ENCODE data around the gene UBASH3B. TPM values are rescaled to one million over a fixed set of nuclear protein-coding genes. Genes with fewer than 3 reads are reported as not detected.

UBASH3B gene
- total RNA-seq, 1 donor from 2014 or later, result 2.0 TPM

DNA sequence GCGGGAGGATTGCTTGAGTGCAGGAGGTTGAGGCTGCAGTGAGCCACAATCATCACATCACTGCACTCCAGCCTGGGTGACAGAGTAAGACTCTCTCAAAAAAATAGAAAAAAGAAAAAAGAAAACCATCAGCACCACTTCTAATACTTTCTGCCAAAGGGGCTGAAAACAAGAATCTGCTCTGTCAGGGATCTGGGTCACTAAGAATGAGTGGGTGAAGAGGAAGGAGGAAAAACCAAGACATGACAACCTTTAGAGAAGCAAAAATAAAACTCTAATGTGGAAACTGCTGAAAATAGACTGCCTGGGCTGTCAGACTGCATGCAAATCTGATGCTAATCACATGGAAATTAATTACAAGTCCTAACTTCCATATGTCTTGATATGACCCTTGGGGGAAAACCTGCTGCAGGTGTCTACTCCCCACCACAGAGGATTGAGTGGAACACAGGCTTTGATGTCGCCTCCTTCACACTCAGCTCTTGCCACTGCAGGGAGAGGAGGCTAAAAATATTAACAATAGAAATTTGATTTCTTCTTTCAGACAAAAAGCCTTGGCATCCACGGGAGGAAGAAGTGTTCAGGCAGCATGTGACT lies 120.3 kb downstream of the UBASH3B start:
- Histone ChIP-seq H3K36me3 (no peaks in the 10 kb centered on the region), H4K20me1 (ENCODE audit: low read depth) (no peaks in the 10 kb centered on the region), H3K9ac (no peak overlapping the region), H2AFZ (replicated peaks) (no peak overlapping the region), H3K27ac (no peak overlapping the region), H3K27me3 (no peaks in the 10 kb centered on the region), H3K4me2 (no peak overlapping the region), H3K79me2 (ENCODE audit: low read depth) (no peaks in the 10 kb centered on the region), H3K4me3 (no peak overlapping the region), H3K9me3 (ENCODE audit: low read depth) (no peaks in the 10 kb centered on the region), H3F3A (ENCODE audit: low read depth) (no peaks in the 10 kb centered on the region), H3K4me1 (no peaks in the 10 kb centered on the region)
- H3K9me3 Mint-ChIP-seq, result no peaks in the 10 kb centered on the region
- H3K27me3 Mint-ChIP-seq (ENCODE audit: insufficient read depth, low read depth), result peaks cover 4% of the 10 kb centered on the region
- no peak for TF ChIP-seq EZH2phosphoT487 (IDR thresholded peaks at IDR 0.05)
- TF ChIP-seq EZH2 (IDR thresholded peaks at IDR 0.05), result no peak
- TF ChIP-seq, protein P1, sequence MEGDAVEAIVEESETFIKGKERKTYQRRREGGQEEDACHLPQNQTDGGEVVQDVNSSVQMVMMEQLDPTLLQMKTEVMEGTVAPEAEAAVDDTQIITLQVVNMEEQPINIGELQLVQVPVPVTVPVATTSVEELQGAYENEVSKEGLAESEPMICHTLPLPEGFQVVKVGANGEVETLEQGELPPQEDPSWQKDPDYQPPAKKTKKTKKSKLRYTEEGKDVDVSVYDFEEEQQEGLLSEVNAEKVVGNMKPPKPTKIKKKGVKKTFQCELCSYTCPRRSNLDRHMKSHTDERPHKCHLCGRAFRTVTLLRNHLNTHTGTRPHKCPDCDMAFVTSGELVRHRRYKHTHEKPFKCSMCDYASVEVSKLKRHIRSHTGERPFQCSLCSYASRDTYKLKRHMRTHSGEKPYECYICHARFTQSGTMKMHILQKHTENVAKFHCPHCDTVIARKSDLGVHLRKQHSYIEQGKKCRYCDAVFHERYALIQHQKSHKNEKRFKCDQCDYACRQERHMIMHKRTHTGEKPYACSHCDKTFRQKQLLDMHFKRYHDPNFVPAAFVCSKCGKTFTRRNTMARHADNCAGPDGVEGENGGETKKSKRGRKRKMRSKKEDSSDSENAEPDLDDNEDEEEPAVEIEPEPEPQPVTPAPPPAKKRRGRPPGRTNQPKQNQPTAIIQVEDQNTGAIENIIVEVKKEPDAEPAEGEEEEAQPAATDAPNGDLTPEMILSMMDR (IDR thresholded peaks at IDR 0.05), result no peak
- no peaks in the 10 kb centered on the region for H3K36me3 Mint-ChIP-seq
- peaks cover 2% of the 10 kb centered on the region for H3K4me1 Mint-ChIP-seq
- no peak overlapping the region for H3K4me3 Mint-ChIP-seq
- no peak for DNase-seq (ENCODE audit: low spot score)
- H3K27ac Mint-ChIP-seq, result no peak overlapping the region

DNA sequence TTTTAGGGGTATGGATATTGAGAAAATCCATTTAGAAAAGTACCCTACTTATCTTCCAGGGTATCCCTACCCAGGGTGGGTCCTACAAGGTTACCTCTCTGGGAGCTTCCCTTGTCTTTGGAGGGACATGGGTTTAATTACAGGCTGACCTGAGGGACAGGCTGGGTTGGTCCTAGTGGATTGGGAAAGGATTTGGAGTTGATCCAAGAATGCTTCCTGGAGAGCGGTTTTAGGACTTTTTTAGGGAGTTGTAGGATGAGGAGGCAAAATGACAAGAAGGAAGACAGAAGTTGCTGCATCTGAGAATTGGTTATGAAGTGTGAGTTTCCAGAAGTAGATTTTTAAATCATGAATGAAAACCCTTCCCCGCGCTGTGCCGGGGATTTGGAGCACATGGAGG lies 121.0 kb downstream of the UBASH3B start:
- peak overlapping the region; percentile 6 for H3K27ac Mint-ChIP-seq

DNA sequence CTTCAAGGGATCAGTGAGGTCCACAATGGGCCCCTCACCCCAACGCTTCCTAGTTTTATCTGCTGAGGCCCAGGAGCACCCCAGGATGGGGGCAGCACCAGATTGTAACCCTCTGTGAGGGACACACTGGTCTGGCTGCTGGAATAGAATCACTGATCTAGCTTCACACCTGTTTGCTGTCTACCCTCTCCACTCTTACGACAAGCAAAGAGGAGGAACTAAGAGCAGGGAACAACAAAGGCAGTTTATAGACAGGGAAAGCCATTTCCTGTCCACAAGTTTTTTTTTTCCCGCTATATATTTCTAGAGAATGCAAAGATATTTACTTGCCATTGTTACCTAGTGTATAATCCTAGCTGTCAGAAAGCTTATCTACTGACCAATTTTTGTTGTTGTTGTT lies 121.8 kb downstream of the UBASH3B start:
- Histone ChIP-seq H3K4me3 (no peak overlapping the region), H3K9ac (no peak overlapping the region), H3K27ac (no peak overlapping the region), H4K20me1 (ENCODE audit: low read depth) (no peaks in the 10 kb centered on the region), H3K27me3 (no peaks in the 10 kb centered on the region), H3K4me2 (no peak overlapping the region), H3K9me3 (ENCODE audit: low read depth) (no peaks in the 10 kb centered on the region), H3F3A (ENCODE audit: low read depth) (no peaks in the 10 kb centered on the region), H3K36me3 (no peaks in the 10 kb centered on the region), H2AFZ (replicated peaks) (no peak overlapping the region), H3K4me1 (no peaks in the 10 kb centered on the region), H3K79me2 (ENCODE audit: low read depth) (no peaks in the 10 kb centered on the region)
- no peak overlapping the region for H3K4me3 Mint-ChIP-seq
- peaks cover 4% of the 10 kb centered on the region for H3K27me3 Mint-ChIP-seq (ENCODE audit: insufficient read depth, low read depth)
- peaks cover 12% of the 10 kb centered on the region for H3K4me1 Mint-ChIP-seq
- no peak for TF ChIP-seq EZH2 (IDR thresholded peaks at IDR 0.05)
- H3K36me3 Mint-ChIP-seq, result no peaks in the 10 kb centered on the region
- H3K9me3 Mint-ChIP-seq, result no peaks in the 10 kb centered on the region
- DNase-seq (ENCODE audit: low spot score), result no peak
- H3K27ac Mint-ChIP-seq, result no peak overlapping the region

More for the DNA sequence above, 121.0 kb downstream of the UBASH3B start:
- Mint-ChIP-seq H3K4me3 (no peak overlapping the region), H3K4me1 (peaks cover 10% of the 10 kb centered on the region), H3K27me3 (ENCODE audit: insufficient read depth, low read depth) (peaks cover 4% of the 10 kb centered on the region), H3K36me3 (no peaks in the 10 kb centered on the region), H3K9me3 (no peaks in the 10 kb centered on the region)
- Histone ChIP-seq H3K9ac (no peak overlapping the region), H3K27me3 (no peaks in the 10 kb centered on the region), H3K4me2 (no peak overlapping the region), H4K20me1 (ENCODE audit: low read depth) (no peaks in the 10 kb centered on the region), H3K4me1 (no peaks in the 10 kb centered on the region), H3K79me2 (ENCODE audit: low read depth) (no peaks in the 10 kb centered on the region), H3K9me3 (ENCODE audit: low read depth) (no peaks in the 10 kb centered on the region), H3F3A (ENCODE audit: low read depth) (no peaks in the 10 kb centered on the region), H2AFZ (replicated peaks) (no peak overlapping the region), H3K27ac (no peak overlapping the region), H3K4me3 (no peak overlapping the region), H3K36me3 (no peaks in the 10 kb centered on the region)
- DNase-seq (ENCODE audit: low spot score), result no peak
- TF ChIP-seq, protein P1 (IDR thresholded peaks at IDR 0.05), result no peak
- TF ChIP-seq EZH2phosphoT487 (IDR thresholded peaks at IDR 0.05), result no peak
- TF ChIP-seq EZH2 (IDR thresholded peaks at IDR 0.05), result no peak

DNA sequence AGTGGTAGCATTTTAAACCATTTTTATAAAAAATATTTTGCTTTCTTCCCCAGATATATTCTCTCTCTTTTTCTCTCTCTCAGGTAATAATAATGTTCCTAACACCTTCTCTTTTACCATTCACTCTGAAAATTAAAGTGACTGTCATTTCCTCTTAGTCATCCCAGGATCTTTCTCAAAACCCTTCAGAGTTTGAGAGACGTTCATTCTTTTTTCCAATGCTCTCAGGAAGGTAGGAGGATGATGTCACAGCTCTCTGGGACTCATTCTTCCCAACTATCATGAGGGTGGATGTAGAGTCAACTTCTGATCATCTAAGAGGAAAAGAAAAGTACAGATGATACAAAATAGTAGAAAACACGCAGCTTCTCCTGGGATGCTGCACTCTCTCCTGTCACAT lies 122.6 kb downstream of the UBASH3B start:
- Histone ChIP-seq H3K9me3 (ENCODE audit: low read depth) (no peaks in the 10 kb centered on the region), H3K27ac (no peak overlapping the region), H4K20me1 (ENCODE audit: low read depth) (no peaks in the 10 kb centered on the region), H3K4me2 (no peak overlapping the region), H3K27me3 (no peaks in the 10 kb centered on the region), H3K79me2 (ENCODE audit: low read depth) (no peaks in the 10 kb centered on the region), H3K4me1 (no peaks in the 10 kb centered on the region), H3F3A (ENCODE audit: low read depth) (no peaks in the 10 kb centered on the region), H2AFZ (replicated peaks) (no peak overlapping the region), H3K4me3 (no peak overlapping the region), H3K36me3 (no peaks in the 10 kb centered on the region), H3K9ac (no peak overlapping the region)
- Mint-ChIP-seq H3K4me1 (peaks cover 12% of the 10 kb centered on the region), H3K9me3 (no peaks in the 10 kb centered on the region), H3K4me3 (no peak overlapping the region), H3K36me3 (no peaks in the 10 kb centered on the region), H3K27me3 (ENCODE audit: insufficient read depth, low read depth) (peaks cover 6% of the 10 kb centered on the region), H3K27ac (no peak overlapping the region)
- no peak for DNase-seq (ENCODE audit: low spot score)
- TF ChIP-seq EZH2phosphoT487 (IDR thresholded peaks at IDR 0.05), result no peak
- TF ChIP-seq EZH2 (IDR thresholded peaks at IDR 0.05), result no peak
- TF ChIP-seq, protein P1 (IDR thresholded peaks at IDR 0.05), result no peak

Measured in neural progenitor cell (in vitro differentiated cells).